K562 (cell line): ENCODE measurements around the gene MAPK8IP2.

Experiments
- CTCF ChIP-seq, 3 experiments: IDR thresholded peaks in 2 of 3; conservative IDR thresholded peaks in 1 of 3; 2 replicates each; pipeline ENCODE4 v1.5.1; 2011 to 2012; ENCODE audit warnings: low read length in 3 of 3, mild to moderate bottlenecking in 3 of 3, control low read depth in 2 of 3, improper control_type of control experiment in 1 of 3, inconsistent platforms in 1 of 3, low read depth in 1 of 3, mixed read lengths in 1 of 3, moderate library complexity in 1 of 3; ENCODE audit not compliant: insufficient read depth in 2 of 3
- EGR1 ChIP-seq: fragments of 450-650 bp; conservative IDR thresholded peaks from 2 replicates; pipeline ENCODE4 v1.6.1; 2017; ENCODE audit warnings: mild to moderate bottlenecking
- HCFC1 ChIP-seq: IDR thresholded peaks from 2 replicates; pipeline ENCODE4 v1.6.1; 2012; ENCODE audit warnings: low read depth, low read length, improper control_type of control experiment
- NFIC ChIP-seq: fragments of 450-650 bp; IDR thresholded peaks from 2 replicates; pipeline ENCODE4 v1.6.1; 2017; ENCODE audit warnings: mild to moderate bottlenecking, inconsistent platforms
- NFYB ChIP-seq: IDR thresholded peaks from 2 replicates; pipeline ENCODE4 v1.6.1; 2011; ENCODE audit warnings: mild to moderate bottlenecking, moderate library complexity; ENCODE audit not compliant: insufficient read length; ENCODE audit errors: extremely low read depth
- PHF20 ChIP-seq: fragments of 450-650 bp; IDR thresholded peaks from 2 replicates; pipeline ENCODE4 v1.6.1; 2018; ENCODE audit not compliant: partially characterized antibody
- PRDM10 ChIP-seq: fragments of 450-650 bp; IDR thresholded peaks from 2 replicates; pipeline ENCODE4 v1.6.1; 2018; ENCODE audit not compliant: partially characterized antibody
- RAD21 ChIP-seq, 2 experiments: fragments of 250-450 bp in 1 of 2; fragments of 450-650 bp in 1 of 2; sonication (Bioruptor Pico) in 1 of 2; formaldehyde crosslinking in 1 of 2; IDR thresholded peaks in 1 of 2; conservative IDR thresholded peaks in 1 of 2; 2 replicates each; pipeline versions ENCODE4 v1.4.0 to v1.8.0; 2020 to 2022; ENCODE audit warnings: mild to moderate bottlenecking in 2 of 2, moderate library complexity in 1 of 2
- SMC3 ChIP-seq: conservative IDR thresholded peaks from 2 replicates; pipeline ENCODE4 v1.6.1; 2011; ENCODE audit warnings: low read depth, low read length, improper control_type of control experiment; ENCODE audit not compliant: insufficient read depth
- TCF7L2 ChIP-seq: fragments of 150-350 bp; IDR thresholded peaks from 2 replicates; pipeline ENCODE4 v1.6.1; 2016; ENCODE audit warnings: low read depth, mild to moderate bottlenecking, low read length, moderate library complexity
- ZBTB1 ChIP-seq: sonication (generic); formaldehyde crosslinking; IDR thresholded peaks from 2 replicates; pipeline ENCODE4 v1.8.1; 2023; ENCODE audit warnings: missing genetic modification reagents, low read depth, mild to moderate bottlenecking, borderline replicate concordance
- ZNF121 ChIP-seq: sonication (generic); formaldehyde crosslinking; conservative IDR thresholded peaks from 2 replicates; pipeline ENCODE4 v1.8.0; 2022; ENCODE audit warnings: missing genetic modification reagents
- ZNF766 ChIP-seq: fragments of 200-800 bp; sonication (Bioruptor generic); conservative IDR thresholded peaks from 2 replicates; pipeline ENCODE4 v1.6.1; 2016; ENCODE audit warnings: missing genetic modification characterization, missing compliant biosample characterization

- no peak for TF ChIP-seq SMC3
- TF ChIP-seq PRDM10: no peak
- no peak for TF ChIP-seq NFYB
- TF ChIP-seq NFIC: no peak
- no peak for TF ChIP-seq HCFC1
- TF ChIP-seq EGR1: no peak
- no peak for TF ChIP-seq TCF7L2
- no peak for TF ChIP-seq ZNF121
- TF ChIP-seq RAD21 (CRISPR knock-in tag; conservative IDR thresholded peaks at IDR 0.05 in 1 of 2, IDR thresholded peaks at IDR 0.05 in 1 of 2): no peak
- no peak for TF ChIP-seq CTCF (IDR thresholded peaks at IDR 0.05 in 2 of 3, conservative IDR thresholded peaks at IDR 0.05 in 1 of 3; ENCODE audit: insufficient read depth in 2 of 3, low read depth in 1 of 3, low read length in 3 of 3)
- no peak for TF ChIP-seq PHF20
- TF ChIP-seq ZBTB1 (CRISPR knock-in tag): no peak
- TF ChIP-seq ZNF766 (CRISPR knock-in tag): no peak
Measured at GRCh38 chr22:50608996-50609395, 8.4 kb downstream of the MAPK8IP2 start.
